HuH-7 (cell line): ENCODE measurements around the gene CALCR.
A peak's percentile ranks its signal among the peaks of the same experiment; 100 is the strongest.

ENCODE experiments used
- DNase-seq: peaks from one replicate; pipeline ENCODE4 v3.0.0; 2011; ENCODE audit warnings: low spot score

The CALCR gene

GRCh38 chr7:93448176-93448575 is 126.3 kb downstream of the CALCR start:
- DNase-seq = no peak

DNA sequence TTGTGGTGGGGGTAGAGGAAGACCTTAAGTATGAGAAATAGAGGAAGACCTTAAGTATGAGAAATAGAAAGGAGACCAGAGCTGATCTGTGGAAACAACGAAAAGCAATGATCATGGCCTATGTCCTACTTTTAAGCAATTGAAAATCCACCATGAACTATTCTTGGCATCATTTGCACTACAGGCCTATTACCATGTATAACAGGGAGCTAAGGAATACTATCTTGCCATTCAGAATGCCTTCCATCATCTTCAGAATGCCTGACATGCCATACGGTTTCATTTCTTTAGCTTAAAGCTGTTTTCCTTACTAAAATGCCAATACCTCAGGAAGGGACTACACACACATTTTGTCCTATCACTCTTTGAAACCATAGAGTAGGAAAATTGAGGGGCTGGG is 127.0 kb downstream of the CALCR start:
- DNase-seq = no peak

DNA sequence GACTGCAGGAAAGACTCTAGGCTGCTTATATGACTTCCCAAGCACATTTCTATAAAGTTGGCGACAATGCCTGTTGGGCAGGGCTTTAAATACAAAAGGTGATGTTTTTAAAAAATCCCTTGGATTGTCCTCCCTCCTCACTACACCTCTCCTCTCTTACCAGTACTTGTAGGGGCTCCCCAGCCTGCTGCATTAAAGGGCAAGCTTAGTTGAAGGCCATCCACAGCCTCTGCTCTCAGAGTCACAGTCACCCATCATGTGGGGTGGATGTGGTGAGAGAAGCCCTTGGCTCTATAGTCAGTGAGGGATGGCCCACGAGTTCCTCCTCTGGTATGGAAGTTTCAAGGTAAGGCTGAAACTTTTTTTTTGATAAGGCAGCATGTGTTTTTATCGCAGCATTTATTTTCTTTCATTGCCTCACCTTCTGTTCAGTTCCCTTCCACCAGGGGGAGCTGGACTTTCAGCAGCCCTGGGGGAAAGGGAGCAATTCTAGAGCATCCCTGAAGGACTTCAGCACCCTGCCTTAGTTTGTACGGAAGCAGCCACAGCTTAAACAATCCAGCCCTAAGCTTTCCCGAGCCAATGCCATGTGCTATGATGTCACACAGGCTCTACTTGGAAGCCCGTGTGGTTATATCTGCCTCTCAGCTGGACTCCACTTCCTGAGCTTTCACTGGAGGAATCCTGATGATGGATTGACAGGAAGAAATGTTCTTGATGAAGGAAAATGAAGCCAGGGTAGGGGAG is 131.9 kb downstream of the CALCR start:
- DNase-seq = peak; percentile 40

- DNase-seq = no peak
These were observed 138.7 kb downstream of the CALCR start for GRCh38 chr7:93435791-93436190.

DNA sequence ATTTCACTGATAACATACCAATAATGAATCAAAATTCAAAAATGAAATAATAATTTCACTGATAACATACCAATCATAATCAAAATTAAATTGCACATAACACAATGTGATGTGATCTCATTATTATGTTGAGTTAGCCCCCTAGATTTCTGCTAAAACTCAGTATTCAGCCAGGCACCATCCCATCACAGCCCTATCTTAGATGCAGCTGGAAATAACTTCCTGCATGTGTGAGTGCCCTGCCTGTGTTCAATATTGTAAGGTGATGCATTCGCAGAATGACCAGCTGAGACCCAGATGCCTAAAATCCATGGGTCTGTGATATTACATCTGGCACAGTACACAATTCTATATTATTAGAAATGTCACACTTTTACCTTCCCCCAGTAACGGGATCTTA is 142.4 kb downstream of the CALCR start:
- DNase-seq = no peak

DNA sequence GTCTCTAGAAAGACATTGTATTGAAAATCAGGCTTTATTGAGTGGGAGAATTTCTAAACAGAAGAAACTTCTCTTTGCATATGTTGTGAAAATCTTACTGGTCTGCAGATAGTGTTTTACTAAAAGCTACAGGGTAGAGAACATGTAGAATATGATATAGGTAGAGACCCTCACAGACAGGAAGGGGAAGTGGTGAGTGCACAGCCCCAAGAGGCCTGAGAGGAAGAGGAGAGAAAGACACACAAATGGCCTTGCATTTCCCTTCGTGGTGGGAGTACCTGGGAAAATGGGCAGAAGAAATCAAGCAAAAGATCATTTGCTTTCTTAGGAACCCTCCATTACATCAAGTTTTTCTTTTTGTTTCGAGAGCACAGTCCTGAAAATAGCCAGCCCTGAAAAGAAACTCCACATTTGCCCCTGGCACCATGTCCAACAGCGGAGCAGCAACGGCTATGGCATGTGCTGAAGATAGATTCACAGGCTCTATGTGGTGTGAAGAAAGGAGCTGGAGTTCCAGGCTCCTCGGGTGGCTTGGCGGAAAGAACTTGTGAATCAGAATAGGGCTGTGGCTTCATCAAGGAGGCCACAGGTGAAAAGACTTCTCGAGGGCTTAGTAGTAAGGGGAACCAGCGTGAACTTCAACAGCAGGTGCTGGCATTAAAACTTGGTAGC is 143.5 kb downstream of the CALCR start:
- no peak for DNase-seq

- no peak for DNase-seq
These were observed 145.0 kb downstream of the CALCR start for GRCh38 chr7:93429563-93429962.

DNA sequence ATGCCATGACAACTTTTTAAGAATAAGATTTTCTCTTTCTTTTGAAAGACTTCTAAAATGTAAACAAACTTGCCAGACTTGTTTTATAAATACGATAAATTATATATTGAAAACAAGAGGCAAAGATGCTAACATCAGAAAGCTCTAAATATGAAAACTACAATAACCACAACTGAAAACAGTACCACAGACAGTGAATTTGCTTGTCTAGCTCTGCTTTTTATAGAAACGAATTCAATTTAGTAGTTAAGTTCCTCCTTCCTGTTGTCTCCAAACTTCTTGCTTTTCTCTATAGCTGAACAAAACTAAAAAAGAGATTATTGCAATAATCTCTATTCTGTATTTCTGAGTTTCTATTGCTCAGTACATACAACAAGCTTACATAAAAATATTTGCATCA is 147.4 kb downstream of the CALCR start:
- DNase-seq = no peak

DNA sequence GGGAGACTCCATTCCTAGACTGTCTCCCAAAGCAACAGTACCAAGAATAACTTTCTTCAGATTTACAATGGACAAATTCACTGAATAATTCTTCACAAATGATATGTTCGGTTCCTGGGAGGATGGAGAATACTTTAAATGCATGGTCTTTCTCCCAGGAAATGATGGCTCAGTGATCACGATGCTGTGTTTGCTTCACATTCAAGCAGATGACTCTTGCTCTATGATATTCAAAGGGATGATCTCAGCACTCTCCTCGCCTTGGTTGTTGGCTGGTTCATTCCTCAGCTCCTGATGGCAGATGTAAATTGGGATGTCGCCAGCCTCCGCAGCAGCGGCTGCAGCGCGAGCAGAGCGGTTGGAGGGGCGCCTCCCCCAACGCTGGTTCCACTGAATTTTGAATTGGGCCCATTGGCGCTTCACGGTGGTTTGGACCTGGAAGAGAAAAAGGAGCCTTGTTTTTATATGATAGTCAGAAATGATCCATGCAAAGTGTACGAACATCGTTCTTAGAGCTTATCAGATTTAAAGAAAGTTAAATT is 148.3 kb downstream of the CALCR start:
- DNase-seq = no peak

- DNase-seq = no peak
These were observed 159.9 kb downstream of the CALCR start for GRCh38 chr7:93414574-93414973.

- no peak for DNase-seq
These were observed 165.2 kb downstream of the CALCR start for GRCh38 chr7:93409324-93409723.

GRCh38 chr7:93407239-93407638 is 167.3 kb downstream of the CALCR start:
- no peak for DNase-seq

GRCh38 chr7:93402944-93403343 is 171.6 kb downstream of the CALCR start:
- DNase-seq = no peak

DNA sequence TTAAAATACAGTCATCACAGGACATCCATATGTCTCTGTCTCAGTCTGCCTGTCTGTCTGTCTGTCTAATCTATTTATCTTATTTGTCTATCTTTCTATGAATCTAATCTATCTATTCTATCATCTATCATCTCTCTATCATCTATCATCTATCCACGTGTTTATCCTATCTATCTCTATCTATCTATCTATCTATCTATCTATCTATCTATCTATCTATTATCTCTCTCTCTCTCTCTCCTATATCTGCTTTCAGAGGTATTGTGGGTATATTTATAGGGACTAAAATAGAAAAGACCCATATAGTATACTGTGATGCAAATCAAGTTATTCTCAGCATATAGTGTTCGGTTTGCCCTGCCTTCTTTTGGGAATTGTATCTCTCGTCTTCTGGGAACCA is 174.9 kb downstream of the CALCR start:
- no peak for DNase-seq

DNA sequence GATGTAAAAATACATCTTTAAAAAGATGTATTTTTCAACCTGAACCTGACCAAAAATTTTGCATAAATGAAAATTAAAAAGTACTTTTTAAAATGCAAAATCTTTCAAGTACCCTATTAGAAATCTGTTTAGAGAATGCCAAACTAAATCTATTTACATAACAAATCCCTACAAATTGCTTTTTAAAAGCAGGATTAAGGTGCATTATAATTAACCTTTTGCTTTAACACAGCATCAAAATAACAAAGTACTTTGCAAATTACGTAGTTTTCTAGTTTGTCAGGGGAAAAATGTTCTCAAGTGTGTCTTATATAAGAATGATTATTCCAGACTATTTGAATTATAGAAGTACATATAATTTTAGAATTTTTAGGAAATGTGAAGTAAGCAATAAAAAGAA is 181.5 kb downstream of the CALCR start:
- DNase-seq = no peak

DNA sequence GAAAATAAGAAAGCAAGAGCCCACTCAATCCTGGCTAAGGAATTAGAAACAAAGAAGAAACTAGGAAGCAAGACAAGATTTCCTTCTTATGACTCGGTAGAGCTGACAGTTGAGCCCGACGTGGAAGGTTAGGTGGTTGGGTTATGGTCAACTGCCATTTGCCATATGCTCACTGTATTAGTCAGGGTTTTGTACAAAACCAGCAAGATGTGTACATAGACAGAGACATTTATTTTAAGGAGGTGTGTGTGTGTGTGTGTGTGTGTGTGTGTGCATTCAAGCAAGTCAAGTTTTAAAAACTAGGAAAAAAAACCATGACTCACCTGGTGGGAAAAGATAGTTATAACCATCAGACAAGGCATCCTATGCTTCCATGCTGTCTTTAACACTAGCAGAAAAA is 183.9 kb downstream of the CALCR start:
- DNase-seq = no peak

DNA sequence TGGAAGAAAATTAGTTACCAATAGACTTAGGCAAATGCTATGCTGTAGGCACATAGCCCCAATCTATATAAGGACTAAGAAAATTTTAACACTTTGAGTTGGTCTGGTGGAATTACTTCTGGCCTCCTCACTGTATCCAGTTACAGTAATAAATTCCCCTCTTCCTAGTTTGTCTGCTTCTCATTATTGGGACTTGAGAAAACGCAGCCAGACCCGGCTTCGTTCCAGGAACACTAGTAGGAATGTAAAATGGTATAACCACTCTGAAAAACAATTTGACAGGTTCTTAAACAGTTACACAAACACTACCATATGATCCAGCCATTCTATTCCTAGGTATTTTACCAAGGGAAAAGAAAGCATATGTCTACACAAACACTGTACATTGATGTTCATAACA is 192.2 kb downstream of the CALCR start:
- no peak for DNase-seq

- no peak for DNase-seq
These were observed 196.3 kb downstream of the CALCR start for GRCh38 chr7:93378131-93378760.

DNA sequence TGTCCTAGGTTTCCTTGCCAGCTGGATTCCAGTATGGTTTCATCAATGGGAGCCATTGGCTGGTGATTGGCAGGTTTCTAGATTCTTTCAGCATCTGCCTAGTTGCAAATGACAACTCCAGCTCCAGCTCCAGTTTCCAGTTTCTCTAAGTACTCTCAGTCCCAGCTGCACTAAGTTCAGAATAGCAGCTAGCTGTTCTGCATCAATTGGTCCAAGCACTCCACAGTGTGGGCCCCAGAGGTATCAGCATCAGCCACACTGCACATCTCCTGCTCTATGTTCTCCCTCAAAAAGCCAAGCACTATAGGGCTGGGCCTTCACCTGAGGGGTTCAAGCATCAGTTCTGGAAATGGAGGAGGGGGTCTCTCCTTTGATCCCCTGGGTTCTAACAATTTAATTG is 198.9 kb downstream of the CALCR start:
- DNase-seq = no peak
